ENCODE results near the gene OLFM3.

- TF ChIP-seq POLR2A (IDR thresholded peaks at IDR 0.05): no peak
- TF ChIP-seq, protein P1, sequence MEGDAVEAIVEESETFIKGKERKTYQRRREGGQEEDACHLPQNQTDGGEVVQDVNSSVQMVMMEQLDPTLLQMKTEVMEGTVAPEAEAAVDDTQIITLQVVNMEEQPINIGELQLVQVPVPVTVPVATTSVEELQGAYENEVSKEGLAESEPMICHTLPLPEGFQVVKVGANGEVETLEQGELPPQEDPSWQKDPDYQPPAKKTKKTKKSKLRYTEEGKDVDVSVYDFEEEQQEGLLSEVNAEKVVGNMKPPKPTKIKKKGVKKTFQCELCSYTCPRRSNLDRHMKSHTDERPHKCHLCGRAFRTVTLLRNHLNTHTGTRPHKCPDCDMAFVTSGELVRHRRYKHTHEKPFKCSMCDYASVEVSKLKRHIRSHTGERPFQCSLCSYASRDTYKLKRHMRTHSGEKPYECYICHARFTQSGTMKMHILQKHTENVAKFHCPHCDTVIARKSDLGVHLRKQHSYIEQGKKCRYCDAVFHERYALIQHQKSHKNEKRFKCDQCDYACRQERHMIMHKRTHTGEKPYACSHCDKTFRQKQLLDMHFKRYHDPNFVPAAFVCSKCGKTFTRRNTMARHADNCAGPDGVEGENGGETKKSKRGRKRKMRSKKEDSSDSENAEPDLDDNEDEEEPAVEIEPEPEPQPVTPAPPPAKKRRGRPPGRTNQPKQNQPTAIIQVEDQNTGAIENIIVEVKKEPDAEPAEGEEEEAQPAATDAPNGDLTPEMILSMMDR (IDR thresholded peaks at IDR 0.05): no peak
These were observed 215.4 kb downstream of the OLFM3 start for GRCh38 chr1:101781201-101781831.

Data from esophagus squamous epithelium (tissue), 4 donors.